Measurements from ENCODE around the gene TEAD4. TPM values are rescaled to one million over a fixed set of nuclear protein-coding genes. Genes with fewer than 3 reads are reported as not detected.

TEAD4 gene
- total and polyA plus RNA-seq, 2 donors (not counting 1 experiment from before 2014, with no cell fraction given): not detected

DNA sequence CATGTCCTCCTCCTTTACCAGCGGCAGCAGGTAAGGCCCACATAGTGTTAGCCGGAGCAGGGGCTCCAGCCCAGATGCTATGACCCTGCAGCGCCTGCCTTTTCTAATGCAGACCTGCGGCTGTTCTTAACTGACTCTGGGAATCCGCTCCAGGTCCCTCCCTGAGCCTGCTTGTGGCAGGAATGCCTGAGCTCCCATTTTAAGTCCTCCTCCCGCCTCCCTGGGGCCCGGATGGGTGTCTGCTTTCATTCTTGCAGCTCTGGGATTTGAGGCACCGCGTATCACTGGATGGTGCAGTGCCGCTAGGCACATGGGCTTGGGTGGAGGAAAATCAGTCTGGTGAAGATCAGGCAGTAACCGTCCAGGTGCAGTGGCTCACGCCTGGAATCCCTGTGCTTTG, 125.5 kb downstream of the TEAD4 start:
- Histone ChIP-seq H3K27me3 (replicated peaks in 1 of 4; ENCODE audit: control extremely low read depth in 1 of 4, control insufficient read depth in 3 of 4, insufficient read depth in 4 of 4, low read length in 3 of 4) (no peaks in the 10 kb centered on the region), H3K4me1 (ENCODE audit: control insufficient read depth in 2 of 2, insufficient read depth in 2 of 2, low read length in 2 of 2) (no peaks in the 10 kb centered on the region), H3K9ac (ENCODE audit: low read length) (no peak overlapping the region), H4K20me1 (ENCODE audit: control insufficient read depth, insufficient read depth, low read length, poor library complexity, severe bottlenecking) (no peaks in the 10 kb centered on the region), H3K9me3 (ENCODE audit: control extremely low read depth in 1 of 3, control insufficient read depth in 2 of 3, insufficient read depth in 1 of 3, low read length in 2 of 3) (peaks cover 0 to 3% (median 0%) of the 10 kb centered on the region in 3 donors), H3K4me2 (replicated peaks; ENCODE audit: low read depth, low read length, poor library complexity, severe bottlenecking) (no peak overlapping the region), H3K79me2 (ENCODE audit: control insufficient read depth, insufficient read depth, low read length) (no peaks in the 10 kb centered on the region), H2AFZ (ENCODE audit: insufficient read depth, low read depth, low read length, poor library complexity, severe bottlenecking) (no peak overlapping the region), H3K36me3 (replicated peaks in 1 of 2; ENCODE audit: control extremely low read depth in 1 of 2, control insufficient read depth in 1 of 2, extremely low read depth in 1 of 2, insufficient read depth in 2 of 2, low read length in 1 of 2) (no peaks in the 10 kb centered on the region), H3K27ac (ENCODE audit: low read length in 2 of 2) (no peak overlapping the region), H3K4me3 (ENCODE audit: control extremely low read depth in 1 of 5, extremely low read depth in 1 of 5, insufficient read depth in 1 of 5, low read depth in 2 of 5, low read length in 4 of 5) (no peak overlapping the region)
- TF ChIP-seq EZH2 (IDR thresholded peaks at IDR 0.05; ENCODE audit: borderline replicate concordance, insufficient read depth, low read depth, low read length, poor library complexity, severe bottlenecking): no peak
- TF ChIP-seq, protein P1, sequence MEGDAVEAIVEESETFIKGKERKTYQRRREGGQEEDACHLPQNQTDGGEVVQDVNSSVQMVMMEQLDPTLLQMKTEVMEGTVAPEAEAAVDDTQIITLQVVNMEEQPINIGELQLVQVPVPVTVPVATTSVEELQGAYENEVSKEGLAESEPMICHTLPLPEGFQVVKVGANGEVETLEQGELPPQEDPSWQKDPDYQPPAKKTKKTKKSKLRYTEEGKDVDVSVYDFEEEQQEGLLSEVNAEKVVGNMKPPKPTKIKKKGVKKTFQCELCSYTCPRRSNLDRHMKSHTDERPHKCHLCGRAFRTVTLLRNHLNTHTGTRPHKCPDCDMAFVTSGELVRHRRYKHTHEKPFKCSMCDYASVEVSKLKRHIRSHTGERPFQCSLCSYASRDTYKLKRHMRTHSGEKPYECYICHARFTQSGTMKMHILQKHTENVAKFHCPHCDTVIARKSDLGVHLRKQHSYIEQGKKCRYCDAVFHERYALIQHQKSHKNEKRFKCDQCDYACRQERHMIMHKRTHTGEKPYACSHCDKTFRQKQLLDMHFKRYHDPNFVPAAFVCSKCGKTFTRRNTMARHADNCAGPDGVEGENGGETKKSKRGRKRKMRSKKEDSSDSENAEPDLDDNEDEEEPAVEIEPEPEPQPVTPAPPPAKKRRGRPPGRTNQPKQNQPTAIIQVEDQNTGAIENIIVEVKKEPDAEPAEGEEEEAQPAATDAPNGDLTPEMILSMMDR (IDR thresholded peaks at IDR 0.05): no peak
- POLR2A ChIA-PET: no interaction called here
- no peak for DNase-seq
- CTCF ChIA-PET: no interaction called here
- no peaks in the 10 kb centered on the region for H3K9me3 Mint-ChIP-seq (ENCODE audit: insufficient read depth)
- intact Hi-C loops (cut with micrococcal nuclease): no loop called here
- H3K27ac Mint-ChIP-seq: no peak overlapping the region
- no peaks in the 10 kb centered on the region for H3K27me3 Mint-ChIP-seq
- no peak for ATAC-seq (ENCODE audit: low read depth)
- no peaks in the 10 kb centered on the region for H3K4me1 Mint-ChIP-seq
- H3K4me3 Mint-ChIP-seq: no peak overlapping the region
- WGBS (ENCODE audit: insufficient coverage): 93% methylated on average over 12 of the region's 12 CpGs

DNA sequence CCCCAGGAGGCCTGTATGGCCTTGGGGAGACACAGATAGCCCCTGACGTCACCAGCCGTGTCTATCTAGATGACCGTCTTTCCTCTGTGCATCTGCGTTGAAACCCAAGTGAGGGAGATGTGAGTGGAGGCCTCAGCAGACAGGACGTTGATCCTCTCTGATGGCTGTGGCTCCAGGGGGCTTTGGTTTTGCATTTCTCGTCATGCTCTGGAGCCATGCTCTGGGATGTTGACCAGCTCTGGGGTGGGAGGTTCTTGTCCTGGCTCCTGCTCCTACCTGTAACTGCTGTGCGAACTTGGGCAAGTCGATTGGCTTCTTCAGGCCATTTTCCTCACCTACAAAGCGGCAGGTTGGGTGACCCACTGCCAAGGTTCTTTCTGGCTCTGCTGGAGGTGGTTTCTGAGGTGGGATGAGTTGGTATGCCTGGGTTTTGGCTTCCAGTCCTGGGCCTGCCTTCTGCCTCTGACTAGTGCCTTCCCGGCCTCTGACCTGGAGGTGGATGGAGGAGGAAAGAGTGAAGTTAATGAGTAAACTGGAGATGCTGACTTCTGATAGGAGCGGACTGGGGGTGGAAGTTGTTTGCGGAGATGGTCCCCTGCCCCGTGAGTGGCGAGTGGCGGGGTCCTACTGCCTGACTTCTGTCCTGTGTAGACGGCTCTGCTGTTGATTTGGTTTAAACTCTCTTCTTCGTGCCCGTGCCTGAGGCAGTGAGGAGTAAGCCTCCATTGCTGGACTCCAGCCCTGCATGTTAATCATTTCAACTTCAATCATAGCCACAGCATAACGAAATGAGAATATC, 126.3 kb downstream of the TEAD4 start:
- intact Hi-C loops (cut with micrococcal nuclease): no loop called here
- H3K79me2 ChIP-seq (ENCODE audit: control insufficient read depth, insufficient read depth, low read length): no peaks in the 10 kb centered on the region
- no peak for ATAC-seq (ENCODE audit: low read depth)

More for the DNA sequence above, 126.3 kb downstream of the TEAD4 start:
- CTCF ChIA-PET: no interaction called here
- POLR2A ChIA-PET: no interaction called here
- no peak for DNase-seq
- no peak overlapping the region for H3K4me3 ChIP-seq (ENCODE audit: control extremely low read depth in 1 of 5, extremely low read depth in 1 of 5, insufficient read depth in 1 of 5, low read depth in 2 of 5, low read length in 4 of 5)
- Mint-ChIP-seq H3K4me1 (no peaks in the 10 kb centered on the region), H3K4me3 (no peak overlapping the region), H3K27me3 (no peaks in the 10 kb centered on the region), H3K27ac (no peak overlapping the region), H3K9me3 (ENCODE audit: insufficient read depth) (no peaks in the 10 kb centered on the region)
- no peak overlapping the region for H3K27ac ChIP-seq (ENCODE audit: low read length in 2 of 2)
- H3K4me1 ChIP-seq (ENCODE audit: control insufficient read depth in 2 of 2, insufficient read depth in 2 of 2, low read length in 2 of 2): no peaks in the 10 kb centered on the region
- H3K36me3 ChIP-seq (replicated peaks in 1 of 2; ENCODE audit: control extremely low read depth in 1 of 2, control insufficient read depth in 1 of 2, extremely low read depth in 1 of 2, insufficient read depth in 2 of 2, low read length in 1 of 2): no peaks in the 10 kb centered on the region
- no peaks in the 10 kb centered on the region for H3K27me3 ChIP-seq (replicated peaks in 1 of 4; ENCODE audit: control extremely low read depth in 1 of 4, control insufficient read depth in 3 of 4, insufficient read depth in 4 of 4, low read length in 3 of 4)
- H2AFZ ChIP-seq (ENCODE audit: insufficient read depth, low read depth, low read length, poor library complexity, severe bottlenecking): no peak overlapping the region
- no peaks in the 10 kb centered on the region for H4K20me1 ChIP-seq (ENCODE audit: control insufficient read depth, insufficient read depth, low read length, poor library complexity, severe bottlenecking)
- TF ChIP-seq, protein P1 (IDR thresholded peaks at IDR 0.05): no peak
- no peak for TF ChIP-seq EZH2 (IDR thresholded peaks at IDR 0.05; ENCODE audit: borderline replicate concordance, insufficient read depth, low read depth, low read length, poor library complexity, severe bottlenecking)
- no peak overlapping the region for H3K9ac ChIP-seq (ENCODE audit: low read length)
- H3K4me2 ChIP-seq (replicated peaks; ENCODE audit: low read depth, low read length, poor library complexity, severe bottlenecking): no peak overlapping the region
- H3K9me3 ChIP-seq (ENCODE audit: control extremely low read depth in 1 of 3, control insufficient read depth in 2 of 3, insufficient read depth in 1 of 3, low read length in 2 of 3): peaks cover 0 to 3% (median 0%) of the 10 kb centered on the region in 3 donors
- 94% methylated on average over 15 of the region's 19 CpGs for WGBS (ENCODE audit: insufficient coverage)

Measured in B cell (primary cell).